B cell (primary cell): ENCODE results near the gene GLB1L2. TPM values are rescaled to one million over a fixed set of nuclear protein-coding genes. Genes with fewer than 3 reads are reported as not detected.
A peak's percentile ranks its signal among the peaks of the same experiment; 100 is the strongest.

Experiments
- ATAC-seq: fragments of 200-7000 bp; cut with Tn5 transposase; one replicate; pipeline ENCODE4 v1.10.0; 2021; ENCODE audit warnings: low read depth, mild to moderate bottlenecking, moderate number of reproducible peaks, moderate library complexity
- CTCF ChIA-PET: fragments of 350-600 bp; sonication (Branson Sonifier 250); formaldehyde crosslinking; loops from one replicate; lab custom pipeline; 2021; ENCODE audit warnings: antibody characterized with exemption, inconsistent platforms; lab: Charles Lee
- POLR2A ChIA-PET: fragments of 350-600 bp; sonication (Branson Sonifier 250); formaldehyde crosslinking; loops from one replicate; lab custom pipeline; 2021; ENCODE audit warnings: antibody characterized with exemption; lab: Charles Lee
- DNase-seq: peaks from one replicate; pipeline ENCODE4 v3.0.0; 2013
- H2AFZ ChIP-seq: 2 replicates; pipeline ENCODE4 v1.6.1; 2012; ENCODE audit warnings: mild to moderate bottlenecking, low read depth, low read length; ENCODE audit not compliant: insufficient read depth, poor library complexity, severe bottlenecking
- H3K27ac ChIP-seq, 2 donors: 1 replicate in 1 of 2; 2 replicates in 1 of 2; pipeline ENCODE4 v1.5.1; 2012 to 2013; ENCODE audit warnings: low read length in 2 of 2, mild to moderate bottlenecking in 2 of 2, moderate library complexity in 1 of 2
- H3K27me3 ChIP-seq, 4 experiments: fragments of 200-600 bp in 1 of 4; sonication (generic) in 1 of 4; replicated peaks in 1 of 4; 1 replicate in 2 of 4; 2 replicates in 2 of 4; pipeline versions ENCODE4 v1.6.1 to v1.7.0; 2013 to 2016; ENCODE audit warnings: low read length in 3 of 4, mild to moderate bottlenecking in 2 of 4, mixed read lengths in 1 of 4, moderate library complexity in 1 of 4; ENCODE audit not compliant: insufficient read depth in 4 of 4, control insufficient read depth in 3 of 4; ENCODE audit errors: control extremely low read depth in 1 of 4
- H3K36me3 ChIP-seq, 2 experiments: replicated peaks in 1 of 2; 1 replicate in 1 of 2; 2 replicates in 1 of 2; pipeline versions ENCODE4 v1.6.1 to v1.7.1; 2013; ENCODE audit warnings: low read length in 1 of 2; ENCODE audit not compliant: insufficient read depth in 2 of 2, control insufficient read depth in 1 of 2; ENCODE audit errors: control extremely low read depth in 1 of 2, extremely low read depth in 1 of 2
- H3K4me1 ChIP-seq, 2 donors: fragments of 200-600 bp in 1 of 2; sonication (generic) in 1 of 2; 1 replicate in 1 of 2; 2 replicates in 1 of 2; pipeline versions ENCODE4 v1.5.1 to v1.6.1; 2013 to 2017; ENCODE audit warnings: low read length in 2 of 2; ENCODE audit not compliant: control insufficient read depth in 2 of 2, insufficient read depth in 2 of 2
- H3K4me2 ChIP-seq: replicated peaks from 2 replicates; pipeline ENCODE3; 2012; ENCODE audit warnings: mild to moderate bottlenecking, low read depth, low read length; ENCODE audit not compliant: poor library complexity, severe bottlenecking
- H3K4me3 ChIP-seq, 5 experiments: fragments of 200-600 bp in 1 of 5; sonication (generic) in 1 of 5; 1 replicate in 3 of 5; 2 replicates in 2 of 5; pipeline versions ENCODE4 v1.5.1 to v1.7.0; 2011 to 2016; ENCODE audit warnings: low read length in 4 of 5, mild to moderate bottlenecking in 4 of 5, low read depth in 2 of 5, control low read depth in 1 of 5, moderate library complexity in 1 of 5; ENCODE audit not compliant: insufficient read depth in 1 of 5; ENCODE audit errors: control extremely low read depth in 1 of 5, extremely low read depth in 1 of 5
- H3K79me2 ChIP-seq: fragments of 200-600 bp; sonication (generic); one replicate; pipeline ENCODE4 v1.6.0; 2016; ENCODE audit warnings: low read length; ENCODE audit not compliant: control insufficient read depth, insufficient read depth
- H3K9ac ChIP-seq: fragments of 200-600 bp; sonication (generic); 2 replicates; pipeline ENCODE4 v1.6.1; 2017; ENCODE audit warnings: mild to moderate bottlenecking, low read length, moderate library complexity
- H3K9me3 ChIP-seq, 3 donors: one replicate each; pipeline versions ENCODE4 v1.6.1 to v1.7.1; 2013; ENCODE audit warnings: low read length in 2 of 3; ENCODE audit not compliant: control insufficient read depth in 2 of 3, insufficient read depth in 1 of 3; ENCODE audit errors: control extremely low read depth in 1 of 3
- H4K20me1 ChIP-seq: 2 replicates; pipeline ENCODE4 v1.6.0; 2012; ENCODE audit warnings: mild to moderate bottlenecking, low read length; ENCODE audit not compliant: insufficient read depth, control insufficient read depth, poor library complexity, severe bottlenecking
- H3K27ac Mint-ChIP-seq: one replicate; pipeline ENCODE4 v1.8.0; 2021; ENCODE audit warnings: mixed read lengths
- H3K27me3 Mint-ChIP-seq: one replicate; pipeline ENCODE4 v1.8.0; 2021; ENCODE audit warnings: mixed read lengths
- H3K4me1 Mint-ChIP-seq: one replicate; pipeline ENCODE4 v1.8.0; 2021; ENCODE audit warnings: mixed read lengths
- H3K4me3 Mint-ChIP-seq: one replicate; pipeline ENCODE4 v1.8.0; 2021; ENCODE audit warnings: mixed read lengths
- H3K9me3 Mint-ChIP-seq: one replicate; pipeline ENCODE4 v1.8.0; 2022; ENCODE audit warnings: mixed read lengths; ENCODE audit not compliant: insufficient read depth
- EZH2 ChIP-seq: IDR thresholded peaks from 2 replicates; pipeline ENCODE4 v1.6.1; 2012; ENCODE audit warnings: borderline replicate concordance, low read depth, mild to moderate bottlenecking, moderate library complexity, low read length; ENCODE audit not compliant: insufficient read depth, poor library complexity, severe bottlenecking
- WGBS: methylation state at CpG from one replicate; pipeline ENCODE4 v1.1.5; 2013; ENCODE audit warnings: missing lambda C conversion rate; ENCODE audit not compliant: insufficient coverage; 5-methylcytosine and 5-hydroxymethylcytosine counted together
- intact Hi-C: fragments of 100-400 bp; cut with micrococcal nuclease; formaldehyde crosslinking; loops from one replicate; pipeline ENCODE4 v1.10.0; 2022
- polyA plus RNA-seq: library from polyadenylated mRNA; depleted of rRNA; stranded (reverse); fragments of >200 nt; gene quantifications from 2 replicates; pipeline ENCODE4 v1.2.3, GENCODE V29; 2012
- total RNA-seq, 2 donors: library from RNA; stranded (reverse); fragments of 120-200 nt in 1 of 2; gene quantifications; 1 replicate in 1 of 2; 2 replicates in 1 of 2; pipeline versions ENCODE4 v1.2.3 to v1.2.4, GENCODE V29; 2013 to 2022
- TF ChIP-seq, protein P1 (sequence below): fragments of 200-600 bp; IDR thresholded peaks from one replicate; pipeline ENCODE4 v1.8.0; 2022; ENCODE audit warnings: antibody characterized with exemption, mild to moderate bottlenecking

The GLB1L2 gene
- total and polyA plus RNA-seq, 2 donors (not counting 1 experiment from before 2014, with no cell fraction given): 0.31 to 0.44 TPM

DNA sequence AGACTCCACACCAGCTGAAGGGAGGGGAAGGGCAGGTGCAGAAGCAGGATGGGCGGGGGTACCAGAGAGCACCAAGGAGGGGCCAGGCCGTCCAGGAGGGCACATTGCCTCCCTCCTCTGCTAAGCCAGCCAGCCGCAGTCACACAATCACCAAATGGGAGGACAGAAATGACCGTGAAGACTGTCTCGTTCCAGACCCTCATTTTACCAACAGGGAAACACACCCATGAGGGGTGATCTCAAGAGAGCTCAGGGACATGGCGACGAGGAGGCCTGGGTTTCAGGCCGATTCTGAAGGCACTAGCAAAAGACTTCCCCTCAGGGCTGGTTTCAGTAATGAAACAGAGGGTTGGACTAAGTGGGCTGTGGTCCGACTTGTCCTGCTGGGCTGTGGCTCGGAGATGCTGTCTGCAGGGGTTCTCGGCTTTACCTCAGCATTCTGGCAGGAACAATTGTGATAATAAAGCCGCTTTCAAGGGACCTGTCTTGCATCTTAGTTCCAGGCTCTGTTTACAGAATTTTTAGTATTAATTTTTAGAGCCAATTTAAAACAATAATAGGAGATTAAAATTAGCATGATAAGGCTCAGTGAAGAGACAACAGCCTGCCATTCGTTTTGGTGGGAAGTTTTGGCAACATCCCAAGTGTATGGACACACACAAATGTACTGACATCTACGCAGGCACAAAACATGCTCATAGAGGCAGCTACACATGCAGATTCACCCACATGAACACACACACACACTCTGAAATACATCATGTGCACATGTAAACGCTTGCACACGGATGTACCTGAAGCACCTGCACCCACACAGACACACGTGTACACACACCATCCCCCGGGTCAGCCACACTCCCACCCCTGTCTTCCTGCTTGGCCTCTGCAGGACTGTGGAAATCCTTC, 82.3 kb downstream of the GLB1L2 start:
- H3K9me3 Mint-ChIP-seq: no peaks in the 10 kb centered on the region
- H3K27me3 Mint-ChIP-seq: peaks cover 56% of the 10 kb centered on the region
- Histone ChIP-seq H3K27me3 (peaks cover 0 to 52% (median 18%) of the 10 kb centered on the region in 4 experiments), H3K27ac (no peak overlapping the region), H4K20me1 (no peaks in the 10 kb centered on the region), H2AFZ (no peak overlapping the region), H3K4me3 (no peak overlapping the region), H3K9ac (no peak overlapping the region), H3K4me1 (peaks cover 15 to 24% of the 10 kb centered on the region in 2 donors), H3K4me2 (no peak overlapping the region), H3K36me3 (no peaks in the 10 kb centered on the region), H3K79me2 (no peaks in the 10 kb centered on the region), H3K9me3 (peaks cover 0 to 9% (median 0%) of the 10 kb centered on the region in 3 donors)
- intact Hi-C loops: no loop called here
- ChIA-PET CTCF (no interaction called here), POLR2A (no interaction called here)
- peak overlapping the region; percentile 59 for H3K4me3 Mint-ChIP-seq
- H3K27ac Mint-ChIP-seq: no peak overlapping the region
- 43% methylated on average over 14 of the region's 18 CpGs for WGBS
- no peak for DNase-seq
- peaks cover 29% of the 10 kb centered on the region for H3K4me1 Mint-ChIP-seq
- ATAC-seq: no peak
- TF ChIP-seq, protein P1, sequence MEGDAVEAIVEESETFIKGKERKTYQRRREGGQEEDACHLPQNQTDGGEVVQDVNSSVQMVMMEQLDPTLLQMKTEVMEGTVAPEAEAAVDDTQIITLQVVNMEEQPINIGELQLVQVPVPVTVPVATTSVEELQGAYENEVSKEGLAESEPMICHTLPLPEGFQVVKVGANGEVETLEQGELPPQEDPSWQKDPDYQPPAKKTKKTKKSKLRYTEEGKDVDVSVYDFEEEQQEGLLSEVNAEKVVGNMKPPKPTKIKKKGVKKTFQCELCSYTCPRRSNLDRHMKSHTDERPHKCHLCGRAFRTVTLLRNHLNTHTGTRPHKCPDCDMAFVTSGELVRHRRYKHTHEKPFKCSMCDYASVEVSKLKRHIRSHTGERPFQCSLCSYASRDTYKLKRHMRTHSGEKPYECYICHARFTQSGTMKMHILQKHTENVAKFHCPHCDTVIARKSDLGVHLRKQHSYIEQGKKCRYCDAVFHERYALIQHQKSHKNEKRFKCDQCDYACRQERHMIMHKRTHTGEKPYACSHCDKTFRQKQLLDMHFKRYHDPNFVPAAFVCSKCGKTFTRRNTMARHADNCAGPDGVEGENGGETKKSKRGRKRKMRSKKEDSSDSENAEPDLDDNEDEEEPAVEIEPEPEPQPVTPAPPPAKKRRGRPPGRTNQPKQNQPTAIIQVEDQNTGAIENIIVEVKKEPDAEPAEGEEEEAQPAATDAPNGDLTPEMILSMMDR: no peak
- TF ChIP-seq EZH2: no peak
